ENCODE data around the gene PIK3C2B.
A peak's percentile ranks its signal among the peaks of the same experiment; 100 is the strongest.

- TF ChIP-seq CTCF (optimal IDR thresholded peaks at IDR 0.05 in 1 of 3, IDR thresholded peaks at IDR 0.05 in 1 of 3, conservative IDR thresholded peaks at IDR 0.05 in 1 of 3; ENCODE audit: extremely low read depth in 1 of 3, insufficient read depth in 2 of 3, low read length in 3 of 3) (peak in 2 of 3 experiments; percentile 35 to 60), EZH2 (IDR thresholded peaks at IDR 0.05; ENCODE audit: low read length) (no peak)
Measured at GRCh38 chr1:204503122-204503912, 8.7 kb upstream of the PIK3C2B start.

All from keratinocyte (primary cell).